Measurements from ENCODE around the gene SDF2.
"Not testable (repeated sequence)": the region's sequence is repeated elsewhere in the genome, so short reads cannot be mapped to it uniquely, and the experiment has no call there.

SDF2 gene

DNA sequence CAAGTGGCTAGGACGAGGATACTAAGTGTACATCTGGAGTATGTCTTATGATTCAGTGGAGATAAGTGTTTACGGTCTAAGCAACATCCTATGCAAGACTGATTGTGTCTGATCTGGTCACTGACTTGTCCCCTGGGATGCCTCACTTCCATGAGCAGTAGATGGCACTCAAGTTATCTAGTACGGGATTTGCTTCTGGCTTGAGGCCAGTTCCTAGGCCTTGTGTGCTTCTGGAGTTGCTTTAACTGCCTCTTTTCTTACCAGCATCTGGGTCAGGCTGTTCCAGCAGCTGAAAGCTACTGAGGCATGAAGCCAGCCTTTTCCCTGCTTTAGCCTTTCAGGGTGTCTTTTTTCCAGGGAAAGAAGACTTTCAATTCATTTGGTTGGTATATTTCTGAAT lies 23.3 kb upstream of the SDF2 start:
- DNase-seq (ENCODE audit: low spot score), result no peak

DNA sequence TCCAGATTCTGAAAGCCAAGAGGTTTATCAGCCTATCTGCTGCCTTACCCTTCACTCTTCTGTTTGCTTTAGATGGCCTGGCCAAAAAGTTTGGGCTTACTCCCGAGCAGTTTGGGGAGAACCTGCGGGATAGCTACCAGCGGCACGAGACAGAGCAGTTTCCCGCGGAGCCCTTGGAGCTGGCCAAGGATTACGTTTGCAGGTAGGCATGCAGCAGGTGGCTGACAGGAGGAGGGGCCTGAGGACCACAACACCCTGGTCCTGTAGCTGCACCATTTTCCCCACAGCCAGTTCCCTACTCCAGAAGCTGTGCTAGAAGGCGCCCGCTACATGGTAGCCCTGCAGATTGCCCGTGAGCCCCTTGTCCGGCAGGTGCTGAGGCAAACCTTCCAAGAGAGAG lies 20.9 kb upstream of the SDF2 start:
- no peak for DNase-seq (ENCODE audit: low spot score)

DNA sequence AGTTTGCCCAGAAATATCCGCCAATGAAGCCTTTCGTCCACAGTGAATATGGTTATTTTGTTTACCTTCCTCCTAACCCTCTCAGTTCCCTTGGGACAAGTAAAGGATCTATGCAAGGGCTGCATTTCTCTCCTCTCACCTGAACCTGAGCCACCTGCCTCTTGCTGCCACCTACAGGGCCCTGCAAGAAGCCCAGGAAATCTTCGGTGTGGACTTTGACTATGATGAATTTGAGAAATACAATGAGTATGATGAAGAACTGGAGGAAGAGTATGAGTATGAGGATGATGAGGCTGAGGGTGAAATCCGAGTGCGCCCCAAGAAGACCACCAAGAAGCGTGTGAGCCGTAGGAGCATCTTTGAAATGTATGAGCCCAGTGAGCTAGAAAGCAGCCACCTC lies 14.3 kb upstream of the SDF2 start:
- no peak for DNase-seq (ENCODE audit: low spot score)

DNA sequence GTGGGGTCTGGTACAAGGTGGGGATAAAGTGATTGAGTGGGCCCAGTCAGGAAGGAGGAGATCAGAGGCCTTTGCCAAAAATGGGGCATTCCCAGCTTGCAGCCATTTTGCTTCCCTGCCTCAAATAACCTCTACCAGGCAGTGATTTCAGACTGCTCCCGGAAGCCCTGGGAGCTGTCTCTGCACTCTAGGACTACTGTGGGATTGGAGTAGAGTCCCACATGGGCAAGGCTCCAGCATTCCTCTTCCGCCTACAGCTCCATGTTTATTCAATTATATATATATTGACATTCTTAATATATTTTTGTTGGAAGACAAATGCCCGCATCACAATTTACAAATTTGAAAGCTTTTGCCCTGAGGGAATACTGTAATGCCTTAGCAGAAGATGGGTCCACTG lies 13.8 kb upstream of the SDF2 start:
- DNase-seq (ENCODE audit: low spot score), result peak; percentile 49

DNA sequence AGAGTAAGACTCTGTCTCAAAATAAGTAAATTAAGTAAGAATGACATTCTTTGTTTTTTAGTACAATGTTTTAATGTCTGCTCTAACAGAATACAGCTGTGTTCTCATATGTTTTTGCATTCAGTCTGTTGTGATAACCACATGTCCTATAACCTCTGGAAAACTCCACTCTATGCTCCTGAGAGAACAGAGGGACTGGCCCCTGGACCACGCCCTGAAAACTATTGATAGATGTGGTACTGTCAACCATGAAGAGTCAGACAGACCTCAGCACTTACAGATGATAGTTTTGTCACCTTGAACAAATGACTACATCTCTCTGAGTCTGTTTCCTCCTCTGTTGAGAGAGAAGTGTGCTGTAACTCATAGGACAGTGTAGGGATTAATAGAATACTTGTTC lies 8.2 kb upstream of the SDF2 start:
- no peak for DNase-seq (ENCODE audit: low spot score)

DNA sequence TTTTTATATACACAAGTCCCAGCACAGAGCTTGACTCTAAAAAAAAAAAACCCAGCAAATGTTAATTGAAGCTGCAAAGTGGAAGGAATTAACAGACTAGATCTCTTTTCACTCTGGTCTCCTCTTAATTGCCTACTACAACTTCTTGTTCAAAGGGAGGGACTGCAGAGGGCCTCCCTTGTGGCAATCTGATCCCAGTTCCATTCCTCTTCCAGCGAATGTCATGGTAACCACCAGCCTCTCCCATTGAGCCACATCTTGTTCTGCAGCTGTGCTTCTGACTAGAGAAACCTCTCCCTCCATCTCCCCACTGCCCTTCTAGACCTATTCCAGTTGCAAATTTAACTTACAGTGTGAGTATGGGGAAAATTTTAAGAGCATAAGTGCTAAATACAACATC lies 6.2 kb upstream of the SDF2 start:
- no peak for DNase-seq (ENCODE audit: low spot score)

DNA sequence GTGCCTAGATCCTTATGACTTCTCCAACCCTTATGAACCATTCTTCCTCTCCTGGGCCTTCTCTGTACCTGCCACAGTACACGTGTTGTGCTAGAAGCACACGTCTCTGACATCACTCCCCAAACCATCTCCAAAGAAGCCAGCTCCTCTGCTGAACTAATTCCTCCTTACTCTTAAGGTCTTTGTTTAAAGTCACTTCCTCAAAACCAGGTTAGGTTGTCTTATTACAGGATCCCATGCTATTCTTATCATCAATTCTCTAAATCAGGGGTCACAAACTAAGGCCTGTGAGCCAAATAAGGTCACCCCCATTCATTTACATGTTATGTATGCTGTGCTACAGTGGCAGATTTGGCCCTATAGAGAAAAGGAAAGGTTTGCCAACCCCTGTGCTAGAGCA lies 4.3 kb upstream of the SDF2 start:
- no peak for DNase-seq (ENCODE audit: low spot score)

DNA sequence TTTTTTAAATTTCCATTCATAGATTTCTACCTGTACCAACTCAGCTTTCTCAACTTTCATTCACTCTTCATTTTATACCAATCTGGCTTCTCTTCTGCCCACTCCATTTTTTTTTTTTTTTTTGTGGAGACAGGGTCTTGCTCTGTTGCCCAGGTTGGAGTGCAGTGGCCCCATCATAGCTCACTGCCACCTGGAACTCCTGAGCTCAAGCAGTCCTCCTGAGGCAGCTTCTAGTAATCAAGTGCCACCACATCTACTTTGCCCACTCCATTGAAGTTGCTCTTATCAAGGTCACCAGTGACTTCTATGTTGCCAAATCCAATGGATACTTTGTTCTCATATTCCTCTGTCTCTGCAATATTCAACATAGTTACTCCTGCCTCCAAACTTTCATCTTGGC lies 2.0 kb upstream of the SDF2 start:
- no peak for DNase-seq (ENCODE audit: low spot score)

DNA sequence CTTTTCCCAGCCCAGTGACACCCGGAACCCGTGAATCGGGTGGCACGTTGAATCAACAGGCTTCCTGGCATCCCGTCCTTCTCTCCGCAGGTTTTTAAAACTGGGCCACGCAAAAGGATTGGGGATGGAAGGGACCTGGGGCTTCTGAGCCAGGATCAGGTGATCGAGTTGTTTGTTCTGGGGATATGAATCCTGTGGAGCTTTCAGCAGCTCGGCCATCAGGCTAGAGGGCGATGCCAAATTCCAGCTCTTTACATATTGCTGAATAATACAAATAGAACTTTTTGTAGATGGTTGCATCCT lies 772 bp upstream of the SDF2 start:
- DNase-seq (ENCODE audit: low spot score), result no peak

DNA sequence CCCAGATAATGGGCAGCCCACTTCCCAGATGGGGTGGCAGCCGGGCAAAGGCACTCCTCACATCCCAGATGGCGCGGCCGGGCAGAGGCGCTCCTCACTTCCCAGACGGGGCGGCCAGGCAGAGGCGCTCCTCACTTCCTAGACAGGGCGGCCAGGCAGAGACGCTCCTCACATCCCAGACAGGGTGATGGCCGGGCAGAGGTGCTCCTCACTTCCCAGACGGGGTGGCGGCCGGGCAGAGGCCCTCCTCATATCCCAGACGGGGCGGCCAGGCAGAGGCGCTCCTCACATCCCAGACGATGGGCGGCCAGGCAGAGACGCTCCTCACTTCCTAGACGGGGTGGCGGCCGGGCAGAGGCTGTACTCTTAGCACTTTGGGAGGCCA lies 2.2 kb downstream of the SDF2 start:
- DNase-seq (ENCODE audit: low spot score), result not testable (repeated sequence)

DNA sequence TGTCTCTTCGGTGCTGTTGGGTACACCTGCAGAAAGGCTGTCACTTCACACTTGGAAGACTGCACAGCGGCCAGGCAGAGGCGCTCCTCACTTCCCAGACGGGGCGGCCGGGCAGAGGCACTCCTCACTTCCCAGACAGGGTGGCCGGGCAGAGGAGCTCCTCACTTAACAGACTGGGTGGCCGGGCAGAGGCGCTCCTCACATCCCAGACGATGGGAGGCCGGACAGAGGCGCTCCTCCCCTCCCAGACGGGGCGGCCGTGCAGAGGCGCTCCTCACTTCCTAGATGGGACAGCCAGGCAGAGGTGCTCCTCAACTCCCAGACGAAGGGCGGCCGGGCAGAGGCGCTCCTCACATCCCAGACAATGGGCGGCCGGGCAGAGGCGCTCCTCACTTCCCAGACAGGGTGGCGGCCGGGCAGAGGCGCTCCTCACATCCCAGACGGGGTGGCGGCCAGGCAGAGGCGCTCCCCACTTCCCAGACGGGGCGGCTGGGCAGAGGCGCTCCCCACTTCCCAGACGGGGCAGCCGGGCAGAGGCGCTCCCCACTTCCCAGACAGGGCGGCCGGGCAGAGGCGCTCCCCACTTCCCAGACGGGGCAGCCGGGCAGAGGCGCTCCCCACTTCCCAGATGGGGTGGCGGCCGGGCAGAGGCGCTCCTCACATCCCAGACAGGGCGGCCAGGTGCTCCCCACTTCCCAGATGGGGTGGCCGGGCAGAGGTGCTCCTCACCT lies 2.8 kb downstream of the SDF2 start:
- not testable (repeated sequence) for DNase-seq (ENCODE audit: low spot score)

DNA sequence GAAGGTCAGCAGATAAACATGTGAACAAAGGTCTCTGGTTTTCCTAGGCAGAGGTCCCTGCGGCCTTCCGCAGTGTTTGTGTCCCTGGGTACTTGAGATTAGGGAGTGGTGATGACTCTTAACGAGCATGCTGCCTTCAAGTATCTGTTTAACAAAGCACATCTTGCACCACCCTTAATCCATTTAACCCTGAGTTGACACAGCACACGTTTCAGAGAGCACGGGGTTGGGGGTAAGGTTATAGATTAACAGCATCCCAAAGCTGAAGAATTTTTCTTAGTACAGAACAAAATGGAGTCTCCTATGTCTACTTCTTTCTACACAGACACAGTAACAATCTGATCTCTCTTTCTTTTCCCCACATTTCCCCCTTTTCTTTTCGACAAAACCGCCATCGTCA lies 3.4 kb downstream of the SDF2 start:
- not testable (repeated sequence) for DNase-seq (ENCODE audit: low spot score)

DNA sequence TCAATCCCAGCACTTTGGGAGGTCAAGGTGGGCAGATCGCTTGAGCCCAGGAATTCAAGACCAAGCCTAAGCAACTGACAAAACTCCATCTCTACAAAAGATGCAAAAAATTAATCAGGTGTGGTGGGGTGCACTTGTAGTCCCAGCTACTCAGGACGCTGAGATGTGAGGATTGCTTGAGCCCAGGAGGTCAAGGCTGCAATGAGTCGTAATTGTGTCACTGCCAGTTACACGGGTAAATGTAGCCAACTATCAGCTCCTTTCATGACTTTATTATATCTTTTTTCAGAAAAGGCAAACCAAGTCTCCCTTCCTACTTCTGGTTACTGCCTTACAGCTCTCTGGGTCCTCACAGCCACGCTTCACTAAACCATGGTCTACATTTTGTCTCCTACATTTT lies 4.0 kb downstream of the SDF2 start:
- DNase-seq (ENCODE audit: low spot score), result no peak

DNA sequence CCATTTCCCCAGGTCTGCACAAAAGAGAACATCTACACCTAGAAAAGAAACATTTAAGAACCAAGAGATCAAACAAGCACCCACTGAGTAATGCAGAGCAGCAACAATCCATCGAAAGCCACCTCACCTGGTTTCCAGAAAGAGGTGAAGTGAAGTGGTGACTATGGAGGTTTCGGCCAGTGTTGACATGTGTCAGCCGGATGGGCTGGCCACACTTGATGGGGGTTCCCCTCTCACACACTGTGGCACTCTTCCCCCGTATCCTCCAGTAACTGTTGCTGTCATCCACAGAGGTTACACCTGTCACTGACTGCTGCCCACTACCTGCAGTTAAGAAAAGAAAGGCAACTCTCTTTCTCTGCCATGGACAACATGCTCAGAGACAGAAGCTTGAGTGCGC lies 6.5 kb downstream of the SDF2 start:
- no peak for DNase-seq (ENCODE audit: low spot score)

DNA sequence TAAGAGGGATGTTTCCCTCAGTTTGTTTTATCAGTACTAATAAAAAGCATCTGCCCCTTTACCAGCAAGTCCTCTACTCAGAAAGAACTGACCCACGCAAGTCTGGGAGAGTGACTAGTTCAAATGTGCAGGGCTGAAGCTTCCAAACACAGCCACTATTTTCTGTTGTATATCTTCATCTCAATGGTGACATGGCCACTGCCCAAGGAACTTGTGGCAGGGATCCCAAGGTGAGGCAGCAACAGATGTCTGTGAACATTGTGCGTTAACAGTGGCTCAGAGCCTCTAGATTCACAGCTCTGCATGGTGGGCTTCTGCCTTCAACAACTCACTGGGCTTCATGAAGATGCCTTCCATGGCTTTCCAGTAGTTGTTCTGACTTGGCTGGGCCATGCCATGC lies 13.0 kb downstream of the SDF2 start:
- DNase-seq (ENCODE audit: low spot score), result no peak

DNA sequence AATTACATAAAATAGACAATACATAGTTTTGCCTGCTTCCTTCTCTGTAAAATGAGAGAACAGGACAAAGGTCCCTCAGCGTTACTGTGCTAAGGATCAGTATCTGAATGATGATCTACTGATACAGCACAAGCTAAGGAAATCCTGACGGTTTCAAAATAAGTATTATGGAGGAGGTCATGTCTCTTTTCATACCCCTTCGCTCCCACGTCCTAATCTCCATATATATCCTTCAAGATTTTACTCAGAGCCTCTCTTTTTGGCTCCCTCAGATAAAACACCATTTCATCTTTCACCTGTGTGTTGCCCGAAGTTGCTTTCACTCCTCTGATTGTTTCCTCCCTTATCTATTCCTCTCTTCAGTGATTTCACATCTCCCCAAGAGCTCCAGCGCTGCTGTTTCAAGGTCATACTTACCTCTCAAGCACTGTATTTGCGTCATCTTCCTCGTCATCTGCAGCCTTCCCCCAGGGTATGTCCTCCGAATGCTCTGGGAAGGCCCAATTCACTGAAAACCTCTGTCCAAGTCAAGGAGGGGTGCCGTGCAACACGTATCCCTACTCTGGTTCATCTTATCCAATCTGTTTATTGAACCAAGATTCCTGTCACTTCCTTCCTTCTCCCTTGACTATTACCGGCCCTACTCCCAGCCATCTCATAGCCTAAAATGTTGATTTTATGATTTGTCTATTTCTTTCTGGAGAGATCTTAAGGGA lies 15.5 kb downstream of the SDF2 start:
- DNase-seq (ENCODE audit: low spot score), result no peak

DNA sequence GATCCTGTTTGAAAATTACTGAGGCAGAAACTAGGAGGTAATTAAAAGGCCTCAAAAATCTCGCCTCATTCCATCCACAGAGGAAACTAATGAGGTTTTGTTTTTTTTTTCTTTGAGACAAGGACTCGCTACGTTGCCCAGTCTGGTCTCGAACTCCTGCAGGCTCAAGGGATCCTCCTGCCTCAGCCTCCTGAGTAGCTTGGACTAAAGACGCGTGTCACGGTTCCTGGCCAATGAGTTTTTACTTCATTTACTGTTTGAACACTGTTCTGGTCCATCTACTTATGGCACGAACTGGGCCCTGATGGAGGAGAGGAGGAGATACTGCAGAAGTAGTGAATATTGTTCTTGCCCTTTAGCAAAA lies 16.1 kb downstream of the SDF2 start:
- no peak for DNase-seq (ENCODE audit: low spot score)

DNA sequence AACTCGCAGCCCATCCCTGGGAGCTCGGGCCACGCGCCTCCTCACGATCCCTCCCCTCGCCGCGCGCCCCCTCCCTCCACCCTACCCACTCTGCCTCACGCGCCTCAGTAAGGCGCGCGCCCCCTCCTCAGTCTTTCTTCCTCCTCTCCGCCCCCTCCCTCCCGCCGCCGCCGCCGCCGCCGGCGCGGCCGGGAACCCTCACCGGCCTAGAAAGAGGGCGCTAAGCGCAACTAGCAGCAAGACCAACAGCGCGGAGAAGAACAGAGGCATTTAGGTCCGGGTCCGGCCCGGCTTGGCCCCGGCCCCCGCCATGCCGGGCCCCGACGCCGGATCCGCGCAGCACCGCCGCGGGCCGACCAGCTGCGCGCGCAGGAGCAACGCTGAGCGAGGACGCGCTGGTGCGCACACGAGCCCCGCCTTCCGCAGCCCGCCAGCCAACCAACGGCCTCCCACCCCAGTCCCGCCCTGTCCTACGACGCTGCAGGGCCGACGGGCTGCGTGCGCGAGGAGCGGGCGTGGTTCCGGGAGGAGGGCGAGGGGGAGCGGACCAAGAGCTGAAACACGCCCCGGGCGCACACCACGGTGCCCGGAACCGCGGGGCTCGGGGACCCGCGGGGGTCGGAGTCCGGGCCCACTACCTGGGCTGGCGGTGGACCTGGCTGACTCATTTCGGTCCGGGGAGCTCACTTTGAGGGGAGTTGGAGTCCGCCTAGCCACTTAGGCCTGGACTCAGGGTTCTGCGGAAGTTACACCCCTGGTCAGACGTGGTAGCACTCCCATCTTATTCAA lies 16.7 kb downstream of the SDF2 start, which contains the start of gene BLTP2:
Gene BLTP2 (minus strand): TSS at position 372 of the 789 bp plus-strand sequence. CDS start 102 bp downstream, at position 270.
- DNase-seq (ENCODE audit: low spot score), result peak; percentile 100

DNA sequence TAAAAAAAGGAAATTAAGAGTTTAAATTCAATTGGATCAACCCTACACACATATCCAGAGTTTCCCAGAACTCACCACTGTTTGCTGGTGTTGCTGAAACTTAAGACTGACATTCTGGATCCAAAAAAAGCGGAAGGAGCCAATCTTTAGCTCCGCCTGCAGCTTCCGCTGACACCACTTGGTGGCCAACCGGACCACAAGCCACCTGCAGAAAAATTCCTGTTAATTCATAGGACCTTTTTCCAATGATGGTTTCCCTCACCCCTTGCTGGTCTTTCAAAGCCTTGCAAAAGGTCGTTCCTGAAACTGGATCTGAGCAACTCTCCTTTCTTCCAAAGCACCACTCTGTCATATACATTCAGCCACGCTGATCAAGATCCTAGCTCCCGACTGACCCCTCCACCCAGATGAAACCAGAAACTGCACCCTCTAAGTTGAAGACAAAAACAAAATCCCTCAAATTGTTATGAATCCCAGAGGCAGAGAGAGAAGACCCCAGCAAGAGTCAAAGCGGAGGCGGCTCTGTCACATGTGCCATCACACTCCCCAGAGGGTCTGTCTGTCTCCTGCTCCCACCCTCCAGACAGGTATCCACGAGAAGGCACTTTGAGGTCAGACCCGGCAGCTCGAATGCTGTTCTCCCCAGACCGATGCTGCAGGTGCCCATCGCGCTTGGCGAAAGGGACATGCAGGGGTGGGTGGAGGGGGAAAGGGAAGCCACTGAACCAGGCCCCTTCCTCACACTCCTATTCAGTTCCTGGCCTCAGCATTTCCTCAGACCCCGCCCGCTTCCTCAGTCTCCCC lies 17.5 kb downstream of the SDF2 start:
- DNase-seq (ENCODE audit: low spot score), result peak; percentile 75

DNA sequence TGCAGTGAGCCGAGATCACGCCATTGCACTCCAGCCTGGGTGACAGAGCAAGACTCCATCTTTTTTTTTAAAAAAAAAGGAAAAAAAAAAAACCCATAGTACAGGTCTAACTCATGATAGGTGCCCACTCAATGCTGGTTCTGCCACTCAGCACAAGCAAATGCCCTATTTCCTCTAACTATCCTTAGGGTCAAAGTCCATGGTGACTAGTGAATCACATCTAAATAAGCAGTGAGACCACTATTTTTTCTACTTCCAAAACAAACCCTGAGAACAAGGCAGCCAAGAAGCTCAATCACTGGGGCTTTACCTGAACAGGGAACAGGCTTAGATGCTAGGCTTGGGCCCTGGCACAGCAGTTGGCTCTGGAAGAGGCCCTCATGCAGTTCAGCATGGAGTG lies 20.1 kb downstream of the SDF2 start:
- DNase-seq (ENCODE audit: low spot score), result no peak

DNA sequence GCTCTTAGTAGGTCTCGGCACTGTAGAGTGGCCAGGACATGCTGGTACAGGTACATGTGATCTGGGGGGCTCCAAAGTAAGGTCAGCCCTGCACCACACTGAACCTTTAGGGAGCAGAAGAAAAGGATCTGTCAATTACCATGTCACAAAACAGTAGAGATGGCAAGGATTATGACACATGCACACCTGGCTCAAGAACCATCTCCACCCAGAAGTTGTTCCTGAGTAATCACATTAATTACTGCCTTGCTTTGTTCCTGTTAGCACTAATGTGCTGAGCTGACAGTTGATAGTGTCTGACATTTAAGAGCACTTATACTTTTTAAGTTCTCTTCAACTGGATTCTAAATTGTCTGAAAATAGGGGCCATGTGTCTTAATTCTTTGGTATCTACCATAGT lies 26.2 kb downstream of the SDF2 start:
- no peak for DNase-seq (ENCODE audit: low spot score)

DNA sequence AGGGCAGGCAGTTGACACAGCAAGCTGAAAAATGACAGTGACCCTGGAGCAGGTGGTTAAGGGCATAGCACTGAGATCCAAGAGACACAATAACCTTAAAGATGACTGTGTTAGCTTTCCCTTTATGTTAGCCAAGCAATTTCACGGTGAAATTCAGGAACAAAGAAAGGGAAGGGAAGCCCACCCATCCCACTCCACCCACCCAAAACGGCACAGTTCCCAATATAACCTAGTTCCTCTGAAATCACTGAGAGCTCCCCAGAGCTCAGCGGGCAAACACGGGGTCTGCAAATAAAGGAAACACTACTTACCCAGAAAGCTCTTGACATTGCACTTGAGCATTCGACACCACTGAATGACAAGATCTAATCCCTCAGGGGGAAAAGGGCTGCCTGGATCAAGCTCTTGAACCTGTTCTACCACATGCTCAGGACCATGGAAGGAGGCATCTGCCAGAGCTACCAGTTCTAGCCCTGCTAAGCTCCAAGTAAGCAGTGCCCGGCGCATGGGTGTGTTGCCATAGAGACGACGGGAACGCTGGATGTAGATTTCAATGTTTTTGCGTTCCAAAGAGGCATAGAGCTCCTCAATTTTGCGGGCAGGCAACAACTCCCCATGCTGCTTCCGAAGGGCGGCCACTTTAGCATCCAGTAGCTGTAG lies 27.4 kb downstream of the SDF2 start:
- DNase-seq (ENCODE audit: low spot score), result no peak

All from GM03348 (cell line).